Fibroblast of skin of right quadriceps (primary cell): Measurements from ENCODE around the gene DCHS1.
"Not testable (repeated sequence)": the region's sequence is repeated elsewhere in the genome, so short reads cannot be mapped to it uniquely, and the experiment has no call there.

Source experiments
- DNase-seq: peaks from one replicate; pipeline ENCODE4 v3.0.0-alpha.2; 2013

Gene DCHS1

GRCh38 chr11:6655790-6656583, at the start of gene DCHS1:
Gene DCHS1 (minus strand): TSS chr11:6655809. CDS start chr11:6641613, 14,196 bp downstream.
- DNase-seq: peak; percentile 27

GRCh38 chr11:6703247-6704063, 47.8 kb upstream of the DCHS1 start:
- DNase-seq: peak; percentile 57

- DNase-seq: not testable (repeated sequence)
These were observed 46.3 kb upstream of the DCHS1 start for GRCh38 chr11:6701955-6702354.

GRCh38 chr11:6695377-6695776, 39.8 kb upstream of the DCHS1 start:
- peak; percentile 59 for DNase-seq

GRCh38 chr11:6694229-6694535, 38.6 kb upstream of the DCHS1 start:
- no peak for DNase-seq

- peak; percentile 84 for DNase-seq
These were observed 38.0 kb upstream of the DCHS1 start for GRCh38 chr11:6693342-6694228.

GRCh38 chr11:6692128-6692527, 36.5 kb upstream of the DCHS1 start:
- DNase-seq: no peak

- not testable (repeated sequence) for DNase-seq
These were observed 35.0 kb upstream of the DCHS1 start for GRCh38 chr11:6690431-6691132.

- DNase-seq: no peak
These were observed 32.3 kb upstream of the DCHS1 start for GRCh38 chr11:6687876-6688275.

GRCh38 chr11:6686006-6686405, 30.4 kb upstream of the DCHS1 start:
- no peak for DNase-seq

GRCh38 chr11:6684068-6684467, 28.5 kb upstream of the DCHS1 start:
- DNase-seq: not testable (repeated sequence)

- DNase-seq: peak; percentile 99
These were observed 27.6 kb upstream of the DCHS1 start, which contains the start of gene MRPL17 for GRCh38 chr11:6682936-6683861. Gene MRPL17 (minus strand): TSS chr11:6683340. CDS start chr11:6683296, 44 bp downstream.

GRCh38 chr11:6682591-6682935, 27.0 kb upstream of the DCHS1 start:
- DNase-seq: no peak

- no peak for DNase-seq
These were observed 26.3 kb upstream of the DCHS1 start for GRCh38 chr11:6681949-6682348.

- no peak for DNase-seq
These were observed 25.9 kb upstream of the DCHS1 start for GRCh38 chr11:6681505-6681904.

- no peak for DNase-seq
These were observed 21.4 kb upstream of the DCHS1 start for GRCh38 chr11:6677018-6677417.

GRCh38 chr11:6674862-6675261, 19.3 kb upstream of the DCHS1 start:
- DNase-seq: no peak

GRCh38 chr11:6674219-6674597, 18.6 kb upstream of the DCHS1 start:
- DNase-seq: no peak

- DNase-seq: no peak
These were observed 18.1 kb upstream of the DCHS1 start for GRCh38 chr11:6673523-6674218.

- DNase-seq: no peak
These were observed 16.4 kb upstream of the DCHS1 start for GRCh38 chr11:6671991-6672390.
